ENCODE measurements around the gene SLC25A27.

GRCh38 chr6:46652232-46652602, 558 bp upstream of the SLC25A27 start:
- TF ChIP-seq CBX3 (IDR thresholded peaks at IDR 0.05; ENCODE audit: low read depth) (no peak), ZFX (IDR thresholded peaks at IDR 0.05) (no peak), ZNF274 (IDR thresholded peaks at IDR 0.05; ENCODE audit: low read depth, low read length) (no peak)

Data from HCT116 (cell line).